GM21381 (cell line): ENCODE results near the gene CLCN4.

Experiments
- ATAC-seq: cut with Tn5 transposase; IDR thresholded peaks from one replicate; pipeline ENCODE4 v1.9.1; 2021; ENCODE audit warnings: mild to moderate bottlenecking, moderate library complexity; ENCODE audit not compliant: unreplicated experiment

CLCN4 gene

DNA sequence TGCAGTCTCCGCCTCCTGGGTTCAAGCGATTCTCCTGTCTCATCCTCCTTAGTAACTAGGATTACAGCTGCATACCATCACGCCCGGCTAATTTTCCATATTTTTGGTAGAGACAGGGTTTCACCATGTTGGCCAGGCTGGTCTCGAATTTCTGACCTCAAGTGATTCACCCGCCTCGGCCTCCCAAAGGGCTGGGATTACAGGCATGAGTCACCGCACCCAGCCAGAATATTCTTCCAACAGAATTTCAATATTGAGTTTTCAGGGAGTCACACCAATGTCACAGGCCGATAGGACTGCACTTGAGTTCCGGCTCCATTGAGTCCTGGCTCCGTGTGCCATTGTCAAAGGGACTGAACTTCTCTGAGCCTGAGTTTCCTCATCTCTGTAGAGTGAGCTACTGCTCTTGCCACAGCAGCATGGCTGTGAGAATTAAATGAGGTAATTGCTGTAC is 82.9 kb downstream of the CLCN4 start:
- ATAC-seq = no peak

- no peak for ATAC-seq
Observed at GRCh38 chrX:10240918-10241317, 84.1 kb downstream of the CLCN4 start.

DNA sequence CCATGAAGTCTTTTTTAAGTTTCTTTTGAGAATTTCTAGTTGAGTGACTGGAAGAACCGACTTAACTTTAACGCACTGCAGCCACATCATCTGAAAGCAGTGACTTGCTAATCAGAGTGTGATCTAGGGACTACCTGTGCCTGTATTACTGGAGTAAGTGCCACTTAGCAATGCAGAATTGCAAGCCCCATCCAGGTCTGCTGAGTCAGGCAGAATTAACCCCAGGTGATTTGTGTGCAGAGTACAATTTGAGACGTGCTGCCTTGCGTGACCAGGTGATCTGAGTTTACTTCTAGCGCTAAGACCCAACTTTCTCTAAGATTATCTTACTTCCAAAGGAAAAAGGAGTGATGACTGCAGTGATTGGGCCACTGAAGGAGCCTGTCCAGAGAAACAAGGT is 85.3 kb downstream of the CLCN4 start:
- no peak for ATAC-seq

- ATAC-seq = no peak
Observed at GRCh38 chrX:10243106-10243505, 86.3 kb downstream of the CLCN4 start.

DNA sequence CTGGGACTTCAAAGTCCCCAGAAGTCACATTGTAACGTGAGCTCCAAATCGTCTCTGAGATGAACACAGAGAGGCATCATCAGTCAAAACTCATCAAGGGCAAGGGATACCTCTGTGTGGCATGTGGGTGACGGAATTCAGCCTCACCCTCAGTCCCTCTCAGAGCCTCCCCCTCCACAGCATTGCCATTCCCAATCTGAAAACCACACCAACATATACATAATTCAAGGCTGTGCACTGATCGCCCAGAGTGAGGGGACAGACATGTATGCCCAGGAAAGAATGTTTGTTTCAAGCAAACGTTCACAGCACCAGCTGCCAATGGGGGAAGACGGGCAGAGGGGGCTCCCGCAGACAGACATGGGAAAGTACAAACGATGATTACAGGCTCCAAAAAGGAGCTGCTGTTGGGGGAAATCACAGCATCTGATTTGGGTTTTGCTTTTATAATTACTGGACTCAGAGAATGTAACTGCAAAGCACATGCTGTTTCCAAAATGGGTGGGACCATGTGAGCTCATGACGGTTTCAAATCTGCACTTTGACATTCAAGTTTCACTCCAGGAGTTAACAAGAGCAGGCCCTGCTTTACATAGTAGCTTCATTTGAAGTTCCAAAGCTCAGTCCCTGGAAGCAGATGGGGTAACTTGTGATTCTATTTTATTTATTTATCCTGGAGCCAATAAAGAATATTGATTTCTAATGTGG is 88.3 kb downstream of the CLCN4 start:
- no peak for ATAC-seq

- no peak for ATAC-seq
Observed at GRCh38 chrX:10245886-10246285, 89.1 kb downstream of the CLCN4 start.

GRCh38 chrX:10246297-10246696 is 89.5 kb downstream of the CLCN4 start:
- ATAC-seq = no peak

DNA sequence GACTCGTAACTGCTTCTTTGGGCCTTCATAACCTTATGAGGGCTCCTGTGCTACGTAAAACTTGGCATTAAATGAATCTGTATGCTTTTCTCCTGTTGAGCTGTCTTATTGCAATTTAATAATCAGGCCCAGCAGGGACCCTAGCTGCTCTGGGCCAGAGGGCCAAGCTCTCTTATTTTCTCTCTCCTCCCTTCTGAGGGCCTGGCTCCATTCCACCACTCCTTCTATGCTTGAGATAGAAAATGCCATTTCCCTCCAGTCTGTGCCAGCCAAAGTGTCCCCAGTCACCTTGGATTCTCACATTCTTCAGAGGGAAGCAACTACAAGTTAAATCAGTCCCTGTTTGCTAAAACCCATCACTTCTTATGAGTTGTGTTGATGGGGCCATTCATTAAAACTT is 90.1 kb downstream of the CLCN4 start:
- no peak for ATAC-seq

DNA sequence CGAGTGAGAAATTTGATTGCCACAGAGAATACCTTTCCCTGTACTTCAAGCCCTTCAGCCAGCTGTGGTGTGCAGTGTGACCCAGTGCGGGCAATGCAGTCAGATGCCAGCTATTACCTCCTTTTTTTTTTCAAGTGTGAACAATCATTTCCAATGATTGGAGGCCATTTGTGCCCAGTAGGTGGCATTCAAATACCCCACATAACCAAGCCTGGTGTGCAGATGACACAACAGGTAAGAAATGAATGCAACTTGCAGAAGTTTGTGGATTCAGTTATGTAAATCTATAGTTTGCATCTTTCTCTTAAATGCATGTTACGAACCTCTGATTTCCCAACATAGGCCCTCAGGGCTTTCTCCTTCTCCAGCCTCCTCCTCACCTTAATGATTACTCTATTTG is 98.0 kb downstream of the CLCN4 start:
- no peak for ATAC-seq

DNA sequence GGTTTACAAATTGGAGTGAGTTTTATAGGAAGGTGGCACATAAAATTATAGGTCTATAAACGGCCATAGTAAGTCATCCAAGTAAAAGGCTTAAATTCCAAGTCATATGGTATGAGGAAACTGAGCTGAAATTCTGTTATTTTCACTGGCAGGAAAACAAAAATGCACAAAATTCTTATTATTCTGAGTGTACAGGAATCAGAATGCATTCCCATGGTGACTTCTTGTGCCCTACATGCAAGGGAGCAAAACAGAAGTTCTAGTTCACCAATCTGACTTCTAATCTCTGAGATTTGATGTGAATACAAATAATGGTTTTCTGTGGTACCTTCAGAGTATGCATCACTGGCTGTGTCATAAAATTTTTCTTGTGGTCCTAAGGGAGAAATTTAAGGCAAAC is 102.9 kb downstream of the CLCN4 start:
- ATAC-seq = no peak

GRCh38 chrX:10265775-10266174 is 109.0 kb downstream of the CLCN4 start:
- no peak for ATAC-seq

DNA sequence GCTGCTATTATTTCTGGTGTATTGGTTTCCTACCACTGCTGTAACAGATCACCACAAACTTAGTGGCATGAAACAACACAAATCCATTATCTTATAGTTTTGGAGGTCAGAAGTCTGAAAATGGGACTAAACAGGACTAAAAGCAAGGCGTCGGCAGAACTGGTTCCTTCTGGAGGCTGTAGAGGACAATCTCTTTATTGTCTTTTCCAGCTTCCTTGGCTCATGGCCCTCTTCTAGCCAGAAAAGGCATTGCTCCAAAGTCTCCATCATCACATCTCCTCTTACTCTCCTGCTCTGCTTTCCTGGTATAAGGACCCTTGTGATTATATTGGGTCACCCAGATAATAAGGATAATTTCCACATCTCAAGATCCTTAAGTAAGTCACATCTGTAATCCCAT is 121.9 kb downstream of the CLCN4 start:
- no peak for ATAC-seq

GRCh38 chrX:10280071-10280470 is 123.3 kb downstream of the CLCN4 start:
- no peak for ATAC-seq

DNA sequence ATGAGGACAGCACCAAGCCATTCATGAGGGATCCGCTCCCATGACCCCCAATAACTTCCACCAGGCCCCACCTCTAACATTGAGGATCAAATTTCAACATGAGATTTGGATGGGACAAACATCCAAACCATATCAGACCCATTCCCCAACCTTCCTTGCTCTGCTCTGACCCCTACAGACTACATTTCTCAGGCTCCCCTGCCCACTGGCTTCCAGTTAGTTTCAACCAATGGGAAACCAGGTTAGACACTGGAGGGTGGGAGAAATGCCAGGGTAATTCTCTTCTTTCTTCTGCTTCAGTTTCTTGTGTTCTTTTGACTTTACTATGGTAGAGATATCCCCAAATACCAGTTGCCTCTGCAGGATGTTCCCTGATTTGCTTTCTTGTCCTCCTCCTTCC is 125.7 kb downstream of the CLCN4 start:
- ATAC-seq = no peak

- no peak for ATAC-seq
Observed at GRCh38 chrX:10286195-10286594, 129.4 kb downstream of the CLCN4 start.
